Upper lobe of right lung (tissue), 1 donor: Measurements from ENCODE around the gene EPM2A. TPM values are rescaled to one million over a fixed set of nuclear protein-coding genes. Genes with fewer than 3 reads are reported as not detected.

Source experiments
- ATAC-seq: fragments of 200-7000 bp; cut with Tn5 transposase; one replicate; pipeline ENCODE4 v1.9.1; 2020; ENCODE audit warnings: mild to moderate bottlenecking, moderate library complexity
- DNase-seq: peaks from one replicate; pipeline ENCODE4 v3.0.0-alpha.2; 2020
- H3K27ac ChIP-seq: fragments of 200-600 bp; one replicate; pipeline ENCODE4 v1.8.0; 2022
- H3K27me3 ChIP-seq: fragments of 200-600 bp; one replicate; pipeline ENCODE4 v1.8.0; 2022; ENCODE audit warnings: mild to moderate bottlenecking
- H3K36me3 ChIP-seq: fragments of 200-600 bp; one replicate; pipeline ENCODE4 v1.8.0; 2022
- H3K4me1 ChIP-seq: fragments of 200-600 bp; one replicate; pipeline ENCODE4 v1.8.0; 2022
- H3K4me3 ChIP-seq: fragments of 200-600 bp; one replicate; pipeline ENCODE4 v1.8.0; 2022; ENCODE audit warnings: mild to moderate bottlenecking
- H3K9me3 ChIP-seq: fragments of 200-600 bp; one replicate; pipeline ENCODE4 v1.8.0; 2022
- CTCF ChIP-seq: fragments of 200-600 bp; IDR thresholded peaks from one replicate; pipeline ENCODE4 v1.8.0; 2022; ENCODE audit warnings: antibody characterized with exemption
- intact Hi-C: fragments of 100-400 bp; cut with DNase I; formaldehyde crosslinking; loops from one replicate; pipeline ENCODE4 v1.11.0; 2022
- total RNA-seq: library from RNA; stranded (reverse); fragmentation: NEBNext Ultra II Directional; extraction: Animal tissue kit (Norgen Biotek cat#: 25700); gene quantifications from one replicate; pipeline ENCODE4 v1.2.1, GENCODE V29; 2021
- donor health status: DM: no; HTN: yes; CAD: no; lungs with severe emphysema.

The EPM2A gene
- total RNA-seq, 1 donor from 2014 or later: 8.1 TPM

- Histone ChIP-seq H3K27ac (no peak overlapping the region), H3K27me3 (no peaks in the 10 kb centered on the region), H3K4me1 (no peaks in the 10 kb centered on the region), H3K36me3 (no peaks in the 10 kb centered on the region), H3K4me3 (no peak overlapping the region), H3K9me3 (no peaks in the 10 kb centered on the region)
- DNase-seq: no peak
- no peak for TF ChIP-seq CTCF
- intact Hi-C loops: no loop called here
- no peak for ATAC-seq
Measured at GRCh38 chr6:145623231-145623630, 112.1 kb downstream of the EPM2A start.

GRCh38 chr6:145621776-145622175, 113.5 kb downstream of the EPM2A start:
- no peak overlapping the region for H3K4me3 ChIP-seq
- no peaks in the 10 kb centered on the region for H3K9me3 ChIP-seq
- H3K27me3 ChIP-seq: no peaks in the 10 kb centered on the region
- DNase-seq (no peak), ATAC-seq (no peak)
- H3K4me1 ChIP-seq: no peaks in the 10 kb centered on the region
- no peak for TF ChIP-seq CTCF
- intact Hi-C loops: no loop called here
- H3K27ac ChIP-seq: no peak overlapping the region
- no peaks in the 10 kb centered on the region for H3K36me3 ChIP-seq

GRCh38 chr6:145620088-145620487, 115.2 kb downstream of the EPM2A start:
- Histone ChIP-seq H3K27me3 (no peaks in the 10 kb centered on the region), H3K4me3 (no peak overlapping the region), H3K4me1 (no peaks in the 10 kb centered on the region), H3K36me3 (no peaks in the 10 kb centered on the region), H3K27ac (no peak overlapping the region), H3K9me3 (no peaks in the 10 kb centered on the region)
- TF ChIP-seq CTCF: no peak
- ATAC-seq (no peak), DNase-seq (no peak)
- intact Hi-C loops: no loop called here

- Histone ChIP-seq H3K27me3 (no peaks in the 10 kb centered on the region), H3K36me3 (no peaks in the 10 kb centered on the region), H3K9me3 (no peaks in the 10 kb centered on the region), H3K27ac (no peak overlapping the region), H3K4me3 (no peak overlapping the region), H3K4me1 (no peaks in the 10 kb centered on the region)
- intact Hi-C loops: no loop called here
- no peak for ATAC-seq
- no peak for DNase-seq
- TF ChIP-seq CTCF: no peak
Measured at GRCh38 chr6:145609521-145609920, 125.8 kb downstream of the EPM2A start.

- DNase-seq: no peak
- Histone ChIP-seq H3K4me3 (no peak overlapping the region), H3K27me3 (no peaks in the 10 kb centered on the region), H3K9me3 (no peaks in the 10 kb centered on the region), H3K36me3 (no peaks in the 10 kb centered on the region), H3K4me1 (no peaks in the 10 kb centered on the region), H3K27ac (no peak overlapping the region)
- ATAC-seq: no peak
- no peak for TF ChIP-seq CTCF
- intact Hi-C loops: no loop called here
Measured at GRCh38 chr6:145608850-145609249, 126.5 kb downstream of the EPM2A start.

- DNase-seq (no peak), ATAC-seq (no peak)
- intact Hi-C loops: no loop called here
- no peaks in the 10 kb centered on the region for H3K27me3 ChIP-seq
- no peaks in the 10 kb centered on the region for H3K4me1 ChIP-seq
- no peak for TF ChIP-seq CTCF
- H3K27ac ChIP-seq: no peak overlapping the region
- H3K36me3 ChIP-seq: no peaks in the 10 kb centered on the region
- no peaks in the 10 kb centered on the region for H3K9me3 ChIP-seq
- no peak overlapping the region for H3K4me3 ChIP-seq
Measured at GRCh38 chr6:145603991-145604390, 131.3 kb downstream of the EPM2A start.
